ENCODE measurements around the gene FBLN2.
A peak's percentile ranks its signal among the peaks of the same experiment; 100 is the strongest.

Gene FBLN2

DNA sequence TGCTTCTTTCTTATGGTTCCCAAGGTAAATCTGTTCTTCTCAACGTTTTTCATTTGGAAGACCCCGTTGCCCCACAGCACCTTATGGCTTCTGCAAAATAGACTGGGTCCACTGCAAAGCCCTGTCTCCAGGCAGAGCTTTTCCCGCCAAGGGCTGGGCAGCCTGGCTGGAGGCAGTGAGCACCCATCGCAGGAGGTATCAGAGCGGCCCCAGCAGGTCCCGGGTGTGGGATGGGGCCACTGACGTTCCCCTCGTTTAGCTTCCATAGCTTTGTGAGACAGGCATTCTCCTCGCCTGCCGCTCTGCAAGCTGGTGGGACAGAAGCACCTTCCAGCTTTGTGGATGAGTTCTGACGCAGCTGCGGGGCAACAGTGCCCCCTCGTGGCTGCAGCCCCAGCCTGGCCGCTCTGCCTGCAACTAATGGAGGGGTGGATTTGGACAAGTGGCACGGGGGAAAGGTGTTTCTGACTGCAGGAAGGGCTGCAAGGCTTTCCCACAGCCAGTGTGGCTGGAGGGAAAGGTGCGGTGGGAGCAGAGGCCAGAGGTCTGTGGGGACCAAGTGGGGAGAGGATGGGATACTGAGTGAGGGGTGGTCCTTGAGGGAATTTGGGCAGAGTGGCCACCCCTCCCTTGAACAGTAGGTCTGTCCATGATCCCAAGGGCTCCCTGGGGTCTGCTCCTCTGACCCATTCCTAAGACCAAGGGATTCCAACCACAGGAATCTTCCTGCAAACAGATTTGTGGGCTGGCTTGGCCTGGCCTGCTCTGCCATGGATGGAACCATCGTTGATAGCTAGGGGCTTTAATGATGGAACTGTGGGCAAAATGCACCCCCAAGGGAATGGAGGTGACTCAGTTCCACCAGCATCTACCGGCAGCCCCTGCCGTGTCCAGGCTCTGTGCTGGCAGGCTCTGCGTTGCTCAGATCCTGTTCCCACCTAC is 99.4 kb downstream of the FBLN2 start:
- DNase-seq (ENCODE audit: low spot score) = peak; percentile 76

DNA sequence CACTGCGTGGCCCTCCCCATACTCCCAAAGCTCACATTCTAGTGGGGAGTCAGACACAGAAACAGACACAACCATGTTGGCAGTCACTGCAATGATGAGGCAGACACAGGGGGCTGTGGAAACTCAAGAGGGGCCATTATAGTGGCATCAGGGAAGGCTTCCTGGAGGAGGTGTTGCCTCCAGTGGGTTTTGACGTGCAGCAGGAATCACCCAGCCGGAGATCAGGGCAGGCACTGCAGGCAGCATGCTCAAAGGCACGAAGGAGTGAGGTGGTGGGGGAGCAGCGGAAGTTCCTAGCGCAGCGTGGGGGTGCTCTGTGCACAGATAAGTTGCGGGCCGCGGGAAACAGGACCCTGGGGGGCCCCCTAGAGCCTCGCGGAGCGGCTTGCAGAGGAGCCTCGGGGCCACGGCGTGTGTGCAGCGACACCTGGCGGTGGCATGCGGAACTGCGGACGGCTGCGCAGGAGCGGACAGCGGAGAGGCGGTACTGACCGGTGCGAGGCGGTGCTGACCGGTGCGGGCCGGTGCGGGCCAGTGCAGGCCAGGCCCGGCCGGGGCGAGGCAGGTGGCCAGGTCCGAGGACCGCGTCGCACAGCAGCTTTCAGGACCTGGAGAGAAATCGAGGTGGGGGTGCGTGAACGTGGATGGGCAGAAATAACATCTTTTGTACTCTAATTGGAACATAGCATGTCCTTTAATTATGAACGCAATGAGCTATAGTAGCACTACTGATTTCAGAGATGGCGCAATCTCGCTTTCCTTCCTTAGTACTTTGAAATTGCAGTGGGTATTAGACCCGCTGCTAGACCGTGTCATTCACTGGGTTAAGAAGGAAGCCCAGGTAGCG is 101.5 kb downstream of the FBLN2 start:
- peak; percentile 56 for DNase-seq (ENCODE audit: low spot score)

DNA sequence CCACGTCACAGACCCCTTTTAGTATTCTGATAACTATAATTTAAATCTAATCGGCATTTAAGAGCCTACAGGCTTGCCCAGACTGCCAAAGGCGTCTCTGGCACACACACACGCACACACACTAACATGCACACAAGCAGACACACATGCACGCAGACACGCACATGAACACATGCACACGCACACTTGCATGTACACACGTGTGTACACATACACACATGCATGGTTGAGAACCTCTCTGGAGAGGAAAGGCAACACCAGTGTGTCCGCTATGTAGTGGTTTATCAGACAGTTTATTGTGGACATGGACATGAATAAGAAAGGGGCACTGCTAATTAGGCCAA is 102.1 kb downstream of the FBLN2 start:
- no peak for DNase-seq (ENCODE audit: low spot score)

DNA sequence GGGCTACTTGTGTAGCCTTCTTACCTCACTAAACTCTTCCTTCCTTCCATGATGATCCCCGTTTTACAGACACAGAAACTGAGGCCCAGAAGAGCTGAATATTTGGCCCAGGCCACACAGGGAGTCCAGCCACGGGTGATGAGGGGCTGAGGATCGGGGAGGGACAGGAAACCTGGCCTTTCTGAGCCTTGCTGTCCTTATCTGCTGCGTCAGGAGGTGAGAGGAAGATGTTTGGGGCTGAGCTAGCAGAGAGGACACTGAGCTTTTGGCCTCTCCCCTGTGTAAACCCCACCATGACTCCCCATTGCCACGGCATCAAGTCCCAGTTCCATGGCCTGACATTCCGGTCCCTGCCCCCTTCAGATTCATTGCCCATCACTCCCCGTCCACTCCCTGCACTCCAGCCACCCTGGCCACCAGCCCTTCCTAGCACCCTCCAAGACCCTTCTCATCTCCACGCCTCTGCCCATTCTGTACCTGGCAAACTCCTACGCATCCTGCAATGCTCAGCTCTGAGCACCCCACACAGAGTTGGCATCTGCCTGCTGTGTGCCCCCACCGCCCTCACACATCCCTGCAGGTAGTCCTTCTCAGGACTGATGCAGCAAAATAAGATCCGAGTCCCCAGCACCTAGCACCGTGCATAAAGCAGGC is 103.0 kb downstream of the FBLN2 start:
- DNase-seq (ENCODE audit: low spot score) = no peak

DNA sequence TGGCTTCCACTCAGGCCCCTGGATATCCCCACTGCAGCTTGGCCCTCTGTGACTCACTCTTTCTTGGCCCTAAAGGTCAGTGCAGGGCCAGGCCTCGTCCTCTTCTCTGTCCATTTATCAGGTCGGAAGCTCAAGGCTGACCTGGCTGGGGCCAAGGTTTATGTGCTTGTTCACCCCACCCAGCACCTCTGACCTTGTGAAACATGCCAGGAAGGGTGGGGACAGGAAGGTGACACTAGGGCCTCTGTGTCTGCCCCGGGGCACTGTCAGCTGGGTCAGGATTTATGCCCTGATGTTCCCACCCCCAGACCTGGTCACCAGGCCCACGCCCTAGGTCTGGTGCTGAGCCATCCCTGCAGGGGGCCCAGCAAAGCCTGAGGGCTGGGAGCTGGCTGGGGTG is 103.8 kb downstream of the FBLN2 start:
- DNase-seq (ENCODE audit: low spot score) = no peak

DNA sequence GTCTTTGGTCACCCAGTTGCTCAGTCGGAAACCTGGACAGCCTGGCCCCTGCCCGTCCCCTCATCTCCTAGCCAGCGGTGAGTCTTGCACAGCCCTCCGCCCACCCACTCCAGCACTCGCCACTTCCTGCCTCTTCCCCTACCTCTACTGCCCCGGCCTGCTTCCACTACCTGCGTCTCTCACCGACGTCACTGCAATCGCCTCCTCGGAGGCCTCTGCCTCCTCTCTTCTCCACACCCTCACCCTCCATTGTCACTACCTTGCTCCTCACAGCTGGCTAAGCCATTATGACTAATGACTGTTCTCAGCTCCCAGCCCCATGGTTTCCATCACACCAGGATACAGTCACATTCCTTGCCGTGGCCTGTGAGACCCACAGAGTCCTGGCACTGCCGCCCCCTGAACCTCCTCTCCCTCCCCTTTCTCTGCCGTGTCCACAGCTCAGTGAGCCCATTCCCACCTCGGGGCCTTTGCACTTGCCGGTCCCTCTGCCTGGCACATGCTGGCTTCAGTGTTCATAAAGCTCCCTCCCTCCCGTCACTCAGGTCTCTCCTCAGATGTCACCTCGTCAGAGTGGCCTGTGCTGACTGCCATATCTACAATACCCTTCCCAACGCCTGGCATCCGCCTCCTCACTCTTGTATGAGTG is 104.8 kb downstream of the FBLN2 start:
- DNase-seq (ENCODE audit: low spot score) = no peak

DNA sequence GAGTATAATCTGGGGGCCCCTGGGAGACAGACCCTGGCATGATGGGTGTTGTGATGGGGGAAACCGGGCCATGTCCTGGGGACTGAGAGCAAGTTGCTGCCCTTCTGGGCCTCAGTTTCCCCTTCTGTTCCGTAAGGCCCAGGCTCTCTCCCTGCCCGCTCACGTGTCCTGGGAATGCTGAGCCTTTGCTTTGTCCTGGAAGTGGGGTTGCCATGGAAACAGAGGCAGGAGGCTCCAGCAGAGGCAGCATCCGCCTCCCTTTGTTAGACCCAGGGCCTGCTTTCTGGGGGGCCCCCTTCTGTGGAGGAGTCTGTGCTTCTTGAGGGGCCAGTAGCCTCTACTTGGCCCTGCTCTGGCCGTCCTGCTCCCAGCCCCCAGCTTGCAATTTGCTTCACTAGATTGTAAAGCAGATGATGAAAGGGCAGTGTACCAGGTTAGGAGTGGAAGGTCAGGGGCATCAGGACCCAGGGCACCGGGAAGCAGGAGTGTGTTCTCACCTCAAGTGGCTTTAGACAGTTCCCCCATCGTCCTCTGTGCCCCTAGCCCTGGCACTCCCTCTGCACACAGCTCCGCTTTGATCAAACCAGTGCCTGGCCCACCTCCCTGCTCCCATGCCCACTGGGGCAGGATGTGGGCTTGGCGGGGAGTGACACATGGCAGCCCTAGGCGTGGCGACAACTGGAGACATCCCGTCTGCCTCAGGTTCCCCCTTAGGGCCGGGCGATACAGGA is 105.6 kb downstream of the FBLN2 start:
- DNase-seq (ENCODE audit: low spot score) = no peak

DNA sequence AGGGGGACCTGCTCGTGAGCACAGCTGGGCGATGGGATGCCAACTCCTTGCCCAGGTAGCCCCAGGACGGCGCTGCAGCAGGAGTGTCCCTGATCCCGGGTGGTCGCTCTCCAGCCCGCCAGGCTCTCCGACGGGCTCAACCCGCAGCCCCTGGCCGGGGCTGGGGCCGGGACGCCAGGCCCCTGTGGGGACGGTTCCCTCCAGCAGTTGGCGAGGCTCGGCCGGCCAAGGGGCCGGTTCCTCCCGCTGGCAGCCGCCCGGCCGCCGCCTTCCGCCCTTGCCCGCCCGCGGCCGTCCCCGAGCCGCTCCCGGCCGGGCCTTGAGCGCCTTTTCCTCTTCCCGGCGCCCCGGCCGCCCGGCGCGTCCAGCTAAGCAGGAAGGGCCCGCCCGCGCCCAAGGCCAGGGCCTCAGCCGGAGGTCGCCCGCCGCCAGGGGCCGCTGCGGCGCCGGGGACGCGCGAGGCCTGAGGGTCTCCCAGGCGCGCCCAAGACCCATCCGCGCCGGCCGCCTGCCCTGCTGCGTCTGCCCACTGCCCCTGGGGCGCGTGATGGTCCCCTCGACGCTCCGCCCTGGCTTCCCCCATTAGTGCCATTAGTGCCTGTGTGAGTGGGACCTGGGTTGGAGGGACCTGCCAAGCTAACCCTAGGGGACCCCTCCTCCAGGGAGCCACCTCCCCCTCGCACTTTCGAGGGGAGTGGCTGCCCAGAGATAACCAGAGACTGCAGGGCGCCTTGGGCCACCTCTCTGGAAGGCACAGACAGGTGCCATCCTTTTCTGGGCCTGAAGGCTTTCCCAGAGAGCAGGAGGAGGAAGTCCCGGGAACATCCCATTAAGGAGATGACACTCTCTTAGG is 106.4 kb downstream of the FBLN2 start:
- DNase-seq (ENCODE audit: low spot score) = no peak

DNA sequence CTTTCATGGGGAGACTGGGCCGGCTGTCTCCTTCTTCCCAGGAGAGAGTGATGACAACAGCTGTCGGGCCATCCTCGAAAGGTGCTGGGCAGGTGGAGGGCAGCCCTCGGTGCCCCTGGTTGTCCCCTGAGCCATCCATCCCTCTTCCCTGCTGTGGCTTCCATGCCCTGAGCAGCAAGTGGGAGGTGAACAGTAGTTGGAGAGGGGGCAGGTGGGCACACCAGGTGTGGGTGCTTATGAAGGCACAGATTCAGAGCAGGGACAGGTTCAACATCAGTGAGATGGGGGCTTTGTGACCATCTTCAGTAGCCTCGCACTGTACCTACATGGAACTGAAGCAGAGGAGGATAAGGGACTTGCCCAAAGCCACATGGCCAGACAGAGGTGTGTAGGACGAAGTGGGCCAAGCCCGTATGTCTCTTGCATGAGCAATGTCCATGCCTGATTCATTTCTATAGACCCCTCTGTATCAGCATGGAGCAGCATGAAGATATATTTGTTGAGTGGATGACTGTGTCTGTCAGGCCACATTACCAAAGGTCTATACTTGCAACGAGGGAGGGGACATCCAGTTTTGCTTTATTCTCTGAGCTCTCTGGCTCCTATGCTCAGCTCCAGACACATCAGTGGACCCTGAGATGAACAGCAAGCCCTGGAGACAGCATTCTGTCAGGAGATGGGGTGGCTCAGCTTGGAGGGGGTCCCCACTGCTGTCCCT is 107.8 kb downstream of the FBLN2 start:
- no peak for DNase-seq (ENCODE audit: low spot score)

DNA sequence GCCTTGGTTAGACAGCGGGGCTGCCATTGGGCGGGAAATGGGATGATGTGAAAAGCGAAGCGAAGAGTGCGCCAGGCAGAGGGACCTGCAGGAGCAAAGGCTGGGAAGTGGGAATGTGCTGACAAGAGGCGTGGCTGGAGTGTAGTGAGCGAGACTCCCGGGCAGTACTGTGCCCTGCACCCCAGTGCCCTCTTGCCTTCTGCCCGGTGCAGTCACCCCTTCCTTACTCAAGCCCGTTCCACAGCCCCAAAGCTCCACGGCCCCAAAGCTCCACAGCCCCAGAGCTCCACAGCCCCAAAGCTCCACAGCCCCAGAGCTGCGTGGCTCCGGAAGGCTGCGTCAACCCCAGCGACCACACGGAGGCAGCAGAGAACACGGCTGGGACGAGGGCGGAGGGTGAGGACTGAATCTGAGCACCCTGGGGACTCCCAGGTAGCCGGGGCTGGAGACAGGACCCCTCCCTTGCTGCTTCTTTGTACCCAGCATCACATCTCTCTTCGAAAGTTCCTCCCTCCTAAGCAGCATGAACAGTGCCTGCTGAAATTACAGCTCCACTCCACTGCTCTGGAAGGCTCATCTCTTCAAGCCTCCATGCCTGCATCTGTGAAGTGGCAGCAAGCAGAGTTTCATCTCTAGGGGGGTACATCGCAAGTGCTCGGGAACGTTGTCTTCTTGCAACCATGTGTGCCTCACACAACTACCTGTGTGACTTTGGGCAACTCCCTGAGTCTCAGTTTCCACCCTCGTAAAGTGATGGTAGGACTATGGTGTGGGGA is 108.9 kb downstream of the FBLN2 start:
- peak; percentile 64 for DNase-seq (ENCODE audit: low spot score)

DNA sequence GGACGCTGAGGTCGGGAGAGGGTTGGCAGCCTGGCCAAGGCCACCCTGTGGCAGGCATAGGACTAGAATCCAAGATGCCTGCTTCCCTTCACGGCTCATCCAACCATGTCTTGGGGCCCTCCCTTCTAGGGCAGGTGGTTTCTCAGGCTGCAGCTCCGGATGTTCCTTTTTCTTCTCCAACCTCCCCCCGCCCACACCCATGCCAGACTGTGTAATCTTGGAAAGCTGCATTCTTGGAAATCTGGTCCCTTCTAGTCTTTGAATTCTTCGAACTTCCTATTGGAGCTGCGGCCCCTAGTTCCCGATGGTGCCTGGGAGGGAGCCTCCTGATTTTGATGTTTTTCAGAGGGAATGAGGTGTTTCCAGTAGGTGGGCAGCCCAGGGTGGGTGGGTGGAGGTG is 109.8 kb downstream of the FBLN2 start:
- no peak for DNase-seq (ENCODE audit: low spot score)

DNA sequence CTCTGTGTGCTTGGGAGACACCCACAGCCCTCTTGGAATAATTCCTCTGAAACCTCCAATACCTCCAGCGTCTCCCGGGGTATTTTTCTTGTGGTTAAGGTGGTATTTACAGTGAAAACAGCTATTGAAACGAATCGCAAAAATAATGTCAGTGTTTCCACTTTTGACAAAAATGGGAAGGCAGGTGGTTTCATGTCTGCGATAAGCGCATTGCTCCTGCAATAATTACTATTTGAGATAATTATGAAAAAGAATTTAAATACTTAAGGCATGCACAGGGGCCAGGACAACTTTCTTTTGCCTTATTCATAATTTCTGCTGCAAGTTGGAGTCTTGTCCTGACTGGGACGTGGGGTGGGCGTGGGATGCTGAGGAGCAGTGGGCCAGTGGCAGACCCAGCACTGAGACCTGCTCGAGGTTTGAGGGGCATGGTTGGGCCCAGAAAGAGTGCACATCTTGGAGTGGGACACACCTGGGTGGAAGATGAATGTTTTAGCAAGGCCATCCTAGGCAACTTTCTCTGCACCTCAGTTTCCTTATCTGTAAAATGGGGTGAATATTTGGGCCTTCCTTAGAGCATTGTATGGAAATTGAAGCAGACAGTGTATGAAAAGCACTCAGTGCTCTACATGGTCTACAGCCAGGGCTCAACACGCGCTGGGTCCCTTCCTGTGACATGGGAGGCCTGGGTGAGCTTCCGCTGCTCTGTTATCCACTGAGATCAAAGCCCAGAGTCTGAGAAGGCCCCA is 110.5 kb downstream of the FBLN2 start:
- no peak for DNase-seq (ENCODE audit: low spot score)

DNA sequence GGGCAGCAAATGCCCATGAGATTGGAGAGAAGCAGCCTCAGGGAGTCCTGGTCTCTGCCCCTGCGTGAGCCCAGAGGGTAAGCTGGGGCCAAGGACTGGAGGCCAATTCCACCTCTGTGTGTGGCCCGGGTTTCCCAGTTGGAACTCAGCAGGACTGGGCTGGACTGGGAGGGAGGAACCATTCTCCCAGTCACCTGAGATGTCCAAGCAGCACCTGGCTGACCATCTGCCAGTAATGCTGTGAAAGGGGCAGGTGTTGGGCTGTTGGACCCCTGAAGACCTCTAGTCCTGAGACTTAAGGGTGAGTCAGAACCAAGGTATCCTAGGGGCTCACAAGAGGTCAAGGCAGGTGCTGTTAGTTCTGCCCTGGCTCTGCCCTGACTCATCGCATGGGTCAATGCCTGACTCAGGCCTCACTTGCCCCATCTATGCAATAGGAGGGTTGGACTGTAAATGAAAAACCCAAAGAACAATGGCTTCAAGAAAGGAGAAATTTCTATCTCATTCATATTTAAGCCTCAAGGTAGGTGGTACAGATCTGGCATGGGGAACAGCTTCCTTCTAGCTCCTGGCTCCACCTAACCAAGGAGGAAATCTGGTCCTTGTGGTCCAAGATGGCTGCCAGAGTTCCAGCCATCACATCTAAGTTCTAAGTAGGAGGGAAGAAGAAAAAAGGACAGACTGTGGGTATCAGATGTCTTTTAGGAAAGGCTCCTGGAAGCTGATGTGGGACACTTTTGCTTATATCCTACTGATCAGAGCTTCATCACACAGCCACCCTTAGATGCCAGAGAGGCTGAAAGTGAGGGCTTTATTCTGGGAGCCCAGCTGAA is 111.3 kb downstream of the FBLN2 start:
- DNase-seq (ENCODE audit: low spot score) = no peak

DNA sequence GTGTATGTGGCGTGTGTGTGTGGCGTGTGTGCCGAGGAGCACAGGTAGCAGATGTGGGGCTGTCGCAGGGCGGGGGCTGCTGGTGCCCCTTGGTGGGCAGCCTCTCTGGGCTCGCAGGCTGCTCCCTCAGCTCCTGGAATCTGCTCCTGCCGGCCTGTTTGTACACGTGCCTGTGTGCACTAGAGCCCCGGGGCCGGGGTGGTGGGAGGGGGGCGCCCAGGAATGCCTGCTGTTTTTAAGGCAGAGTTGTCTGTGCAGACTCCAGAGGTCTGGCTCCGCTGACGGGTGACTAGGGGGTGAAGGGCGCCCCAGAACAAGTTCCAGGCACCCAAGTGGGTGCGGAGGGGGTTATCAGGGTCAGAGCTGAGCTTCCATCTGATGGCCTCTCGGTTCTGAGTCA is 112.2 kb downstream of the FBLN2 start:
- no peak for DNase-seq (ENCODE audit: low spot score)

DNA sequence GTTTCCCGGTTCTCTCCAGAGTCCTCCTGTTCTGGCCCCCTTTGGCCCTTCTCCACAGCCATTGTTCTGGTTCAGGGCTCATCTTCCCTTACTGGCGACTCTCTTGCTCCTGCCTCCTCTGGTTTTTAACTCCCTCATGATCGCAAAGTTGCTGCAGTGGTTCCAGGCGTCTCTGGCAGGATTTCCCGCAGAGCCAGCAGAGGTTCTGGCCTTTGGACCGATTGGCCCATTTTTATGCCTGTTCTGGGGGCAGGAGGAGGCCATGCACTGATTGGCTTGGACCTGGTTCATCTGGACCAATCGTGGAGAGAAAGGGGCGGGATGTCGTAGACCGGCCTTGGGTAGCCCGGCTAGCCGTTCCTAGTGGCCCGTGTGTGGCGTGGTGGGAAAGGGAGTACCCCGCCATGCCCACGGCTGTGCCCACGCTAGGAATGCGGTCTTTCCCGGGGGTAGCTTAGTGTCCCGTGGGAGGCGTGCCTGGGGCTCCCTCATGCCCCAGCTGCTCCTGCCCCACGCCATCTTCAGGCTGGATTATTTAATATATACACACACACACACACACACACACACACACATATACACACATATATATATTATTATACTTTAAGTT is 113.4 kb downstream of the FBLN2 start:
- DNase-seq (ENCODE audit: low spot score) = no peak

DNA sequence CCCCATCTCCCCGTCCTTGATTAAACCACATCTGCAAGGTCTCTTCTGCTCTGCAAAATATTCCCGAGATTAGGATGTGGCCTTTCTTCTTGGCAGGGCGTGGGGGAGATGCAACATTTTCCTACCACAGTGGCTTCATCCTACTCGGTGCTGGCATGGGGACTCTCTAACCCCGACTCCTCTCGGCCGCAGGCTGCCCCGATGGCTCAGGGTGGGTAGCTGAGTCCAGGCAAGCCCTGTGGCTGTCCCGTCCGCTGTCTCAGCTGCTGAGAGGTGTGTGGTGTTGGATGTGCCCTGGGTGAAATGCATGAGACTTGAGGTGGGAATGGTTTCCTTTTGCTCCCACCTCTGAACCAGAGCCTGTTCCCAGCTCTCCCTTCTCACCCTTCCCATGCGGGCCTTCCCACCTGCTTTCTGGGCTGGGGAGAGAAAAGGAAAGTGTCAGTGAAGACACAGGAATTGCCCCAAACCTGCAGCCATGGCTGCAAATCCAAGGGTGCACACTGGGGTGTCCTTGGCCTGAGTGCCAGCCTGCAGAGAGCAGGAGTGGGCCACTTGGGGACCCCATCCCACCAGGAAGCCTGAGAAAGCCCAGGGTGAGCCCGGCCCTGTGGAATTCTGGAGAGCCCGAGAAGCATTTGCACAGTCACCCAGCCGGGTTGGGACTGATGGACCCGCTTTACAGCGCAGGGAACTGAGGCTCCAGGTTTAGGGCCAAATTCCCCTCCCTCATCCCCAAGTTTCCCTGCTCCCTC is 115.0 kb downstream of the FBLN2 start:
- DNase-seq (ENCODE audit: low spot score) = no peak
